Kidney capillary endothelial cell (primary cell): Measurements from ENCODE around the gene PHKG2.
A peak's percentile ranks its signal among the peaks of the same experiment; 100 is the strongest.

ENCODE experiments used
- DNase-seq: peaks from one replicate; pipeline ENCODE4 v3.0.0-alpha.2; 2018; ENCODE audit warnings: low spot score

The PHKG2 gene

DNA sequence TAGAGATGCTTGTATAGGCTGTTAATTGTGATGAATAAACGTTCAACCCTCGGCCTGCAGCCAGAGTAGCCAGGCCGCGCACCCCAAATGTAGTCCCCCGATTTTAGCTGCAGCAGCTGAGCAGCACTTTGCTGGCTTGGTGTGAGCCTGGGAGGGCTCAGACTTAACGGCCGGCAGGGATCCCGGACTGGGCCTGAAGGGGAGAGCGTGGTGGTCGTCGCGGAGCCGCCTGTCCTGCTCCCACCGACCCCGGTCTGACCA lies 26.8 kb downstream of the PHKG2 start:
- DNase-seq, result no peak

DNA sequence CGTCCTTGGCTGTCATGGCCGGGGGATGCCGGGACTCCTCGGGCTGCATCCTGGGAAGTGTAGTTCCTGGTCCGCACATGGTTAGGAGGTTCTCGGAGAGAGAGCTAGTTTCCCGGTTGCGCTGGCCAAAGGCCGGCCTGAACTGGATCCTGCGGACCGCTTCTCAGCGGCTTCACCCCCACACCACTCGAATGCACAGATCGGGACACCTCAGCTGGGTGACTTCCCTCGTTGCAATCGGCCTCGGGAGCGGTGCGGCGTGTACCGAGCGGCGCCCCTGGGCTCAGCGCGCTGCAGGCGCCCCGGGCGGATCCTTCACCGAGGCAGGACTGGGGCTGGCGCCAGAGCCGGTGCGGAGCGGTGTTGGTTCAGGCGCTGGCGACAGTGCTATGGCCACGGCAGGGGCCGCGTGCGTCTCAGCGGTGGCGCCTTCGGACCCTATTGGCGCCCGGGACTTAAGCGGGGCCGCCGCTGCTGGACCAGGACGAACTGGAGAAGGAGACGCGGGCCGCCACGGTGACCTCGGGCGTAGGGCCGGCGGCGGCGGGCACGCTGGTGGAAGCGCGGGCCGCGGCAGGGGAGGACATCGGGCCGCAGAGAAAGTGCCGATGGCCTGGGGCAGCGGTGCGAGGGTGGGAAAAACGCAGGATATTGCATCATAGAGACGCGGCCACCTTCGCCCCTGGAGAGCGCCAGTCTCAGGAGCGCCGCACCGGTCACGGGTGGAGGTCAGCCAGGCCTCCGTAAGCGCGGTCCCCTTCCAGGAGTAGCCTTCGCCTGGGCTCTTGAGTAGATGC lies 27.4 kb downstream of the PHKG2 start:
- peak; percentile 78 for DNase-seq

DNA sequence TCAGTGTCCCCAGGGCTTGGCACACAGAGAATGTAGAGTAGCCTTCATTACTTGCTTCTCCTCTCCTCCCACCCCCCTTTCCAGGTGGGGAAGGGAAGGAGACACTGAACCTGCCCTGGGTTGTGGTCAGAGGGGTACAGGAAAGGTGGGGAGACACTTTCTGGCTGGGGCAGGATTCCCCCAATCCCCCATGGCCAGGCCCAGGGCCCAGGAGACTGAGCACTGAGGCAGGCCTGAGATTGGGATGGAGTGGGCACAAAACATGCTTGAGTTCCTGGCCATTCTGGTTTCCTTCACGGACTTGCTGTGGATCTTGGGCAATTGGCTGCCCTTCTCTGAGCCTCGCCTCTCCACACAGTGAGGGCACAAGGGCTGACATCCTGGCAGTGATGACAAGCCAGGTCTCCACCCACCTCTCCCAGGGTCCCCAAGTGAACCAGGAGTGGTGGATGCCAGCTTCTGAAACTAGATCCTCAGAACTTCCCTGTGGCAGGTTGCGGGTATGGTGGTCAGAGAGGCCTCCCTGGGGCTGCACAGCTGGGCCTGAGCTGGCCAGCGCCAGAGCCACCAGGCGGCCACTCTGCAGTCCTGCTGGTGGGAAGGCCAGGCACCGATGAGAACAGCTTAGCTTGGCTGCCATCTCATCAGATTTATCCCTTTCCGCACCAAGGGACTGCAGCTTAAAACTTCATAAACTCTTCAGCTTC lies 29.5 kb downstream of the PHKG2 start:
- DNase-seq, result no peak

DNA sequence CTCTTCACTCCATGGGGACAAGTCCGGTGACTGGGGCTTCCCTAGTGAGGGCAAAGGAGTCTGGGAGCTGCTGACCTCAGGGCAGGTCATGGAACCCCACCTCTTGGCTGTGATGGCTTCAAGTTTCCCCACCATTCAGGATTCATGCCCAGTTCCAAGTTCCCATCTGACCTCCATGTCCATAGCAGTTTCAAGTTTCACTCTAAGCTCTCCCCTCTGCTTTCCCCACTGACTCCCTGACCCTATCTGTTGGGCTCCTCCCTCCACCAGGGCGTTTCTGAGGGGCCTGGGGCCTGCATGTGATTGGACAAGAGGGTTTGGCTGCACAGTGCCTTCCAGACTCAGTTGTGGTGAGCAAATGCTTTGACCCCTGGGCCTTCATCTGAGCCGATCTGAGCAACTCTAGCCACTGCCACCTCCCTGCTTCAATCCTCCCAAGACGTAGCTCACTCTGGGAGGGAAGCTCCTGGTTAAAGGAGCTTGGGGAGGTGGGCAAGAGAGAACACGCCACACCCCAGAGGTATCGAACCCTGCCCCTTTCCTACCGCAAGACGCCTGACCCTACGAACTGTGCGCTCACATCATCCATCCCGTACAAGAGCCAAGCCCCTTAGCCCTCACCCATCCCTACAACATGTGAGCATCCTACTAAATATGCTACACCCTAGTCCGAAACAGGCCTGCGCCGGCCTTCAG lies 30.5 kb downstream of the PHKG2 start:
- no peak for DNase-seq

DNA sequence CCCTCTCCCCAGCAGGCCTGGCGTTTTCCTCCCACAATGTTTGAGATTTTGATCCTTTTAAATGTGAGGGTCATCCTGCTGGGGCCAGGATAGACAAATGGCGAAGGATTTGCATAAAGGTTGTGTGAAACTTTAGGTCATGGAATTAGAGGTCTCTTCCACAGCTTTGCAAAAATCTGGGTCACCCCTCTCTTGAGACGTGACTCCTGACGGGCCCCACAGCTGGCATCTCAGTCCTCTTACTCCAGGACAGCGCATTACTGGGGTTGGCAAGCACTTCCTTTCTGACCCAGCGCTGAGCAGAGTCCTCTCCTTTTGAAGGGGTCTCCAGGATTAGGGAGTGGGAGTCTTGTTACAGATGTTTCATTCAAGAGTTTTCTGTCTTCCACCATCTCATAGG lies 31.4 kb downstream of the PHKG2 start:
- DNase-seq, result no peak

DNA sequence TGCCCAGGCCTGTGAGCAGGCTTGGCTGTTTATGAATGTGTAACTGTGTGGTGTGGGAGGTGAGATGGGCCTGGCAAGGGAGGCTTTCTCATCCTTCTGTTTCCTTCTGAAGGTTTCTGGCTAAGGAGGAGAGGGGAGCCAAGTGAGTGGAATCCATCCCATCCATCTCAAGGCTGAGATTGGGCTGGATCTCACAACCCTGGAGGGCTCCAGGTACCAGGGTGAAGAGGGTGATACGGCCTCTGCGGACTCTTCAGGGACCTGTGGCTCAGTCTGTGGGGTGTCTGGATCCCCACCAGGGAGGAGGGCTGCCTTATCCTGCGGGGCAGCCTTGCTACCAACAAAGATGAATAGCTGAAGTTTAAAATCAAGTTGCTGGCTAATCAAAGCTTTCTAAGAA lies 31.8 kb downstream of the PHKG2 start:
- no peak for DNase-seq

DNA sequence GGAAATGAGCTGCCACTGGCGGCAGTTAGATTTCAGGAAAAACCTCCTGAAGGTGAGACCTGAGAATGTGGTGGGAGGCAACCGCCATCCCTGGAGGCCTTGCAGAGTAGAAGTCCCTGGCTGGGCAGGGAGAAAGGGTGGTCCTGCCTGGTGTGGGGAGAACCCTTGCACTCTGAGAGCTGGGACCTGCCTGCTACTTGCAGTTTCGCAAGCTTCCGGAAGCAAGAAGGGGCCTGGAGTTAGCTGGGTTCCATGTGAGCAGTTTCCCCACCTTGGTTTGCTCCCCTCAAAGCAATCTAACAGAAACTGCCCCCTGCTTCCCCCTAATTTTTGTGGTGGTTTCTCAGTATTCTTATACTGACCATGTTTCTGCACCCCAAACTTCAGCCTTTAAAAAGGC lies 32.3 kb downstream of the PHKG2 start:
- no peak for DNase-seq

DNA sequence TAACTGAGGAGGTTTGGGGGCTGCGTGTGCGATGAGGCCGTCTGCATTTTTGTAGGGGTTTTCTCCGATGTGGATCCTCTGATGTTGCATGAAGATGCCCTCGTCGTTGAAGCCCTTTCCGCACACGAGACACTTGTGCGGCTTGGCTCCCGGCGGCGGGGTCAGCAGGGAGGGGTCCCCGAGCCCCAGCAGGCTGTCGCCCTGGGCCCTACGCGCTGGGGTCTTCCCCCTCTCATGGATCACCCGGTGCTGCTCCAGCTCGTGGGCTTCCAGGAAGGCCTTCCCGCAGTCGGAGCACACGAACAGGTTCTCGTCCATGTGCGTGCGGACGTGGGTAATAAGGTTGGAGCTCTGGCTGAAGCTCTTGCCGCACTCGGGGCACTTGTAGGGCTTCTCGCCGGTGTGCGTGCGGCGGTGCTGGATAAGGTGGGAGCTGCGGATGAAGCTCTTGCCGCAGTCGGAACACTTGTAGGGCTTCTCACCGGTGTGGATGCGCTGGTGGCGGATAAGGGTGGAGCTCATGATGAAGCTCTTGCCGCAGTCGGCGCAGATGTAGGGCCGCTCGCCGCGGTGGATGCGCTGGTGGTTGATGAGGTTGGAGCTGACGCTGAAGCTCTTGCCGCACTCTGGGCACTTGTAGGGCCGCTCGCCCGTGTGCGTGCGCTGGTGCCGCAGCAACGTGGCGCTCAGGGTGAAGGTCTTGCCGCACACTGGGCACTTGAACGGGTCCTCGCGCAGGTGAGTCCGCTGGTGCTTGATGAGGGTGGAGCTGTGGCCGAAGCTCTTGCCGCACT lies 34.5 kb downstream of the PHKG2 start:
- no peak for DNase-seq

DNA sequence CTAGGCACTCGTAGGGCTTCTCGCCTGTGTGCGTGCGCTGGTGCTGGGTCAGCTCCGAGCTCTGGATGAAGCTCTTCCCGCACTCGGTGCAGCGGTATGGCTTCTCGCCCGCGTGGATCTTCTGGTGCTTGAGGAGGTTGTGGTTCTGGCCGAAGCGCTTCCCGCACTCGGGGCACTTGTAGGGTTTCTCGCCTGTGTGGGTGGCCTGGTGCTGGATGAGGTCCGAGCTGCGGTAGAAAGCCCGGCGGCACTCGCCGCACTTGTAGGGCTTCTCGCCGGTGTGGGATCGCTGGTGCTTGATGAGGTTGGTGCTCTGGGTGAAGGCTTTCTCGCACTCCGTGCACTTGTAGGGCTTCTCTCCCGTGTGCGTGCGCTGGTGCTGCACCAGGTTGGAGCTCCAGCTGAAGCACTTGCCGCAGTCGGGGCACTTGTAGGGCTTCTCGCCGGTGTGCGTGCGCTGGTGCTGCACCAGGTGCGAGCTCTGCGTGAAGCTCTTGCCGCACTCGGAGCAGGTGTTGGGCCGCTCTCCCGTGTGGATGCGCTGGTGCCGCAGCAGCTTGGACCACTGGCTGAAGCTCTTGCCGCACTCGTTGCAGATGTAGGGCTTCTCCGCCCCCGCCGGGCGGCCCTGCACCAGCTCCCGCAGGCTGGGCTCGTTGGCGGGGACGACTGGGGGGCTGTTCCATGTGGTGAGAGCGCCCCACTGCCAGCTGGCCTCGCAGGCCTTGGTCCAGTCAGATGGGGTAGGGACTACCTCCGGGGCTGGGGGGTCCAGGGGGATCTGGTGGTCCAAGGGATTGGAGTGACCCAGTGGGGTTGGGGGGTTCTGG lies 35.3 kb downstream of the PHKG2 start:
- no peak for DNase-seq

DNA sequence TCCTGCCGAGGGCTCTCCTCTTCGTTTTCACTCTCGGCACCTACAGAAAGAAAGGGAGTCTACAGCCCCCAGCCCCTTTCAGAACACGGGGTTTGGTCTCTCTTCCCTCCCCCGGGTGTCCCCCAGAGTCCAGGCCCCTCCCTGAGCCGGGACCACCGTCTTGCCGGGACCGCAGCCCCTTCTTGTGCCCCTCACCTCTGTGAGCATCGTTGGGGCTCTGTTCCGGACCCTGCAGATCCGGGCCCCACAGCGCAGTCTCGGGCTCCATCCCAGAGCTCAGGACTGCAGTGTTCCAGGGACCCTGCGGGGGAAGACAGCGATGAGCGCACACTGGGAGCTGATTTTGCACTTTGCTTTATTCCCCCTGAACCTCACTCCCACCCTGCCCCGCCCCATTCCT lies 36.0 kb downstream of the PHKG2 start:
- DNase-seq, result no peak

DNA sequence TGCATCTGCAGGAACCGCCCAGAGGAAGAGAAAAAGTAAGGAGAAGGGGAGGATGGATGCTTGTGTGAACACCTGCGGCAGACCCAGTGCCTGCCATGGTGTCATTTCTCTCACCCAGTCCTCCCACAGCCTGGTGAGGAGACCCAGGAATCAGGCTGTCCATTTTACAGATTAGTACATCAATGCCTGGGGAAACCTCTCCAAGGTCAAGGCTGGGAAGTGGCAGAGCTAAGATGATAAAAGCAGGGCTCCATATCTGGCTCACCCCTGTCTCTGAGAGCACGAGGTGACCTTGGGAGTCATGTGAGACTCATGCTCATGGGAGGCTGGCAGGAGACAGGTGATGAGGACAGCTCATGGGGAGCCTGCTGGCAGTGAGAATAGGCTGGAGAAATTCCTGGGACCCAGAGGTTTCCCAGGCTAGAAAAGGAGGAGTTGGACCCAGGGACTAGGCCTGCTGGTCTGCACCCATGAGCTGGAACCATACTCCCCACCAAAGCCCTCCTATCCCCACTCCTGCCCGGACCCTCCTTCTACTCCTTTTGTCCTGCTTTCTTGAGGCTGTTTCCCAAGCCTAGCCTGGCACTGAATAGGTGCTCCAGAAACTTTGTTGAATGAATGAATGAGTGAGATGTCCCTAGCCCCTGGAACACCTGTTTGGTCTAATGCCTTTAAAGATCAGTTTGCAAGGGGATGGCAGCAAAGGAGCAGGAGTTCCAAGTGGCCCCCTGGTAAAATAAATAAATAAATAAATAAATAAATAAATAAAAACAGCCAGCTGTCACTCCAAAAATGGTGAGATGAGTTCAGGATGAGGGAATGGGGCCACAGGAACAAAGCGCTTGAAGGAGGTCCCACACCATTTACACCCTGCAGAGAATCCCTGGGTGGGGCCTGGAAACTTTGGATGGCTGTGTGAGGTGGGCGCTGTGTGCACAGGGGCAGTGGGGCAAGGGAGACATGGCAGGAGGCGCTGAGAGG lies 37.2 kb downstream of the PHKG2 start:
- no peak for DNase-seq

DNA sequence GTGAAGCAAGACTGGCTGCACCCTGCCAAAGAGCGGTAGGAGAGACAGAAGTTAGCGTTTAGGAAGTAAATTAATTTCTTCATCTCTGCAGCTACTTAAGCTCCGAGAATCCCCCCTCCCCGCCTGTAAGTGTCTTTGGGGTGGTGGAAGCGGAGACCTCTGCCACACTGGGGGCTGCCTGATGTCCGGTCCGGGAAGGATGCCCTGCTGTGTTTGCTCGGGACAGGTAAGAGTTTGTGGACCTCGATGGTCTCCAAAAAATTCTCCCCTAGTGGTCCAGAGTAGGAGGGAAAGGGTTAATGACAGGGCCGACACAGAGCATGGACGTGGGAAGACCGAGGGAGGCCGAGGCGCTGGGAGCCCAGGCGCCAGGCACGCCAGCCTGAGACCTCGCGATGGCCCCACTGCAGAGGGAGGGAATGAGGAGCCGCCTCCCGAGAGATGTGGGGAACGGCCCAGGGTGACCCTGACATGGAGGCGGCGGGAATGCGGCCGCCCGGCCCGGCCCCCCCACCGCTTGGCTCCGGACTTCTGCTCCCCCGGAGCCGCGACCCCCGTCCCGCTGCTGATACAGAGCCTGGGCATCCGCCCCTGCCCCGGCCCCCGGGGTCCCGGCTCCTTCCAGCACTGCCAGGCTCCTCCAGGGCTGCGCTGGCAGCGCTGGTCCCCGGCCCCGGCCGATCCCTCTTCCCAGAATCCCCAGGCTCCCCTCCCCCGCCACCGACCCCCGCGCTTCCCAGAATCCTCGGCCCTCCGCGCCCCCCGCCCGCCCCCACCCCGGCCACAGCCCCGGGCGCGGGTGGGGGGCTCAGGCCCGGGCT lies 38.1 kb downstream of the PHKG2 start:
- DNase-seq, result peak; percentile 56

DNA sequence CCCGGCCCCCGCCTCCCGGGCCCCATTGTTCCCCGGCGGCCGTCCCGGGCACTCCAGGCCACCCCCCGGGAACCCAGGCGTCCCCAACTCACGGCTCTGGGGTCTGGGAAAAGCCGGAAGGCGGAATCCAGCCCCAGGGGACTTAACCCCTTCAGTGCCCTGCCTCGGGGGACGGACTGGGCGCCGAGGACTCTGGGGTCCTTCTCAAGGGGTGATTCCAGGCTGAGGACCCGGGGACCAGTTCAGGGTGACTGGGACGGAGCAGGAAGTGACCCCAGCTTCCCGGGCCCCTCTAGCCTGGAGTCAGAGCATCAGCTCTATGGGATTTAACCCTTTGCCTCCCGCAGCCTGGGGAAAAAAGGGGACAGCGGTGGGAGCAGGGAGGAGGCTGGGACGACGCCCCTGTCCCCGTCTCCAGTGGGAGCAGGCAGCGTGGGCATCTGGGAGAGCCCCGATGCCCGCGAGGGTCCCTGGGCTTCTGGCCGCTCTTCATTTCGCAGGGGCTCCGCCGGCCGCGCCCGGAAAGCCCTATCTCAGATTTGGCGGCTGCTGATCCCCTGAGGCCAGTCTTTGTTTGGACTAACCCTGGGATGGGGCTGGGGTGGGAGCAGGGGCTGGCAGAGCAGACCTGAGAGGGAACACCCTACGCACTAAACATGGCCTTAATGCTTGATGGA lies 38.8 kb downstream of the PHKG2 start, which contains the start of gene ZNF629:
Gene ZNF629 (minus strand): TSS at position 270 of the 677 bp plus-strand sequence. CDS start 2,723 bp downstream, outside the sequence.
- peak; percentile 49 for DNase-seq

DNA sequence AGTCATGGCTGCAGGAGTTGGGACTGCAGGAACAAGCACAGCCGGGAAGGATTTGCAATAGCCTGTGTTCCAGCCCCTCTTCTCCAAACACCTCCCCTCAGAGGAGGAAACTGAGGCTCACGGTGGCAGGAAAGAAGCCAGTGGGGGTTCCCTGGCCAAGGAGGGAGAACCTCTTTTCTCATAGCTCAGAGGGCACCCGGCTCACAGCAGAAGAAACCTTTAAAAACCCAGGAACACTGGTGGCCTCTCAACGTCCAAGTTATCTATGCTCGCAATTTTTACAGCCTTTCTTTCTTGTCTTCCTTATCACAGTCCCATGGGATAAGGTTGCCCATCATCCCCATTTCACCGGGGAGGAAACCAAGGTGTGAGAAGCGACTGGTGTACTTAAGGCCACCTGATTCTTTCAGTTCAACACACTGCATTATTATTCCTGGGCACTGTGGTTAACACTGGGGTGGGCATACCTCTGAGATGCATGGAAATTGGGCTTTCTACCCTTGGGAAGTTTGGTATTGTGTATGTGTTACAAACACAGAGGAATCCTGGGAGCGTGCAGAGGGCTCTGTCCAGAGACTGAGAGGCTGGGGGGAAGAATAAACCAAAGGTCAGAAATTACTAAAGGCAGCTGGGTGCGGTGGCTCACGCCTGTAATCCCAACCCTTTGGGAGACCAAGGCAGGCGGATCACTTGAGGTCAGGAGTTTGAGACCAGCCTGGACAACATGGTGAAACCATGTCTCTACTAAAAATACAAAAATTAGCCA lies 39.6 kb downstream of the PHKG2 start:
- no peak for DNase-seq

DNA sequence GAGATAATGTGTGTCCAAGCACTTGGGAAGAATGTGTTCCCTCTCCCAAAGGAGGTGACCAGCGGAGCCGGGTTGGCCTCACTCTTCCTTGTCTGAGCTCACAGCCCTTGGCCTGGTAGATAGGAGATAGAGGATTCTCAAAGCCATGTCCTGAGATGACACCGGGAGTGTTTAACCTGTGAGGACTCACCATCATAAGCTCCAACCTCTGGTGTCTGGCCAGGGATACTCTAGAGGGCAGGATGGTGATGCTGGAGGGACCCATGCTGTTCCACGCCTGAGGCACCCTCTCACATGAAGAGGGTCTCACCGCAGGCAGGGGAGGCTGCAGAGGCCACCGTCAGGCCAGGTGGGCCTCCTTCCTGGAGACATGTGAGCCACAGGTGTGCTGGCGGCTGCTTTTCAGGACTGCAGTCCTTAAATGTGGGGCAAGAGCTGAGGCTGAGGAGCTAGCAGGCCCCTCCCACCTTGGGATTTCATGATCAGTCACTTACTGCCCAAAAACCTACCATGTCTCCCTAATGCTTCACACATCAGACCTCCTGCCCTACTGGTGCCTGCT lies 45.4 kb downstream of the PHKG2 start:
- no peak for DNase-seq

DNA sequence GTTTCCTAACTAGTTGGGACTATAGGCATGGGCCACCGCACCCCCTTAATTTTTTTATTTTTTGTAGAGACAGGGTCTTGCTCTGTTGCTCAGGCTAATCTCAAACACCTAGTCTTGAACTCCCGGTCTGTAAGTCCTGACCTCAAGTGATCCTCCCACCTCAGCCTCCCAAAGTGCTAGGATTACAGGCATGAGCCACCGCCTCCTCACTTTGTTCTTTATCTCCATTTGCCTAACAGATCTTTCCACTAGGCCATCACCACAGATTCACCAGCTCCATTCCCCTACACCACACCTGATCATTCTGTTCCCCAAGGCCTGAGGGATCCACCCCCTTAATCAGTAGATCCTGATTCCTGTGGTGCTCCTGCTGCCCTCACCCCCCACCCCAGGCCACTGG lies 46.4 kb downstream of the PHKG2 start:
- DNase-seq, result no peak

DNA sequence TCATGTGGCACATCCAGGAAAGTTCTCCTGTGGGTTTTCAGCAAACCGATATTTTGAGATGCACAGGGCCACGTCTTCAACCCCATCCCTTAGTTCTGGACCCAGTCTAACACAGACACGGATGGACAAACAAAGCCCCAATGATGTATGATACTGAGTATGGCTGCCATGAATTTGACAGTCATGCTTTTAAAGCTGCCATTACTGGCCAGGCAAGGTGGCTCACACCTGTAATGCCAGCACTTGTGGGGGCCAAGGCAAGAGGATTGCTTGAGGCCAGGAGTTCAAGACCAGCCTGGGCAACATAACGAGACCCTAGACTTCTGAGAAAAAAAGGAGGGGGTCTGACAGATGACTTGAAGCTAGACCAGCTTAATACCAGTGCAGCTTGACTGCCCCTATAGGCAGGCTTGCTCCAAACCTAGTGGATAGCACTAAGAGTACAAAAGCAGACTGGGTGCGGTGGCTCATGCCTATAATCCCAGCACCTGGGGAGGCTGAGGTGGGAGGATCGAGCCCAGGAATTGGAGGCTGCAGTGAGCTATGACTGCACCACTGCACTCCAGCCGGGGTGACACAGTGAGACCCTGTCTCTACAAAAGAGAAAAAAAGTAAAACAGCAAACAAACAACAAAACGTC lies 49.6 kb downstream of the PHKG2 start:
- DNase-seq, result no peak
